Measurements from ENCODE around the gene RBPJL.

DNA sequence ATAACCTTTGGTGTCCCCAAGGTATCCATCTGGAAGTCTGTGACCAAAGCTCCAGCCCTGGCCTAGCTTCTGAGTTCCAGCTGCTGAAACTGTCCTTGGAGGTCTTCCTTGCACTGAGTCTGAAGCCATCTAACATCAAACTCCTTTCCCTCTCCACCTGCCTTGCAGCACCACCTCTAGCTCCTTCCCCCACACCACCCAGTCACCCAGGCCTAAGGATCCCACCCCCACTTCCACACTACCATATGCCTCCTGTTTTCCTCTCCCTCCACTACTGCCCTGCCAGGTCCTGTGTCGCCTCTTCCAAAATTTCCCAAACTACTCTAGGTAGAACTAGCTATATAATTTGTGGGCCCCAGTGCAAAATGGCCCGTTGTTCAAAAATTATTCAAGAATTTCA, 12.3 kb downstream of the RBPJL start:
- TF ChIP-seq, protein P1, sequence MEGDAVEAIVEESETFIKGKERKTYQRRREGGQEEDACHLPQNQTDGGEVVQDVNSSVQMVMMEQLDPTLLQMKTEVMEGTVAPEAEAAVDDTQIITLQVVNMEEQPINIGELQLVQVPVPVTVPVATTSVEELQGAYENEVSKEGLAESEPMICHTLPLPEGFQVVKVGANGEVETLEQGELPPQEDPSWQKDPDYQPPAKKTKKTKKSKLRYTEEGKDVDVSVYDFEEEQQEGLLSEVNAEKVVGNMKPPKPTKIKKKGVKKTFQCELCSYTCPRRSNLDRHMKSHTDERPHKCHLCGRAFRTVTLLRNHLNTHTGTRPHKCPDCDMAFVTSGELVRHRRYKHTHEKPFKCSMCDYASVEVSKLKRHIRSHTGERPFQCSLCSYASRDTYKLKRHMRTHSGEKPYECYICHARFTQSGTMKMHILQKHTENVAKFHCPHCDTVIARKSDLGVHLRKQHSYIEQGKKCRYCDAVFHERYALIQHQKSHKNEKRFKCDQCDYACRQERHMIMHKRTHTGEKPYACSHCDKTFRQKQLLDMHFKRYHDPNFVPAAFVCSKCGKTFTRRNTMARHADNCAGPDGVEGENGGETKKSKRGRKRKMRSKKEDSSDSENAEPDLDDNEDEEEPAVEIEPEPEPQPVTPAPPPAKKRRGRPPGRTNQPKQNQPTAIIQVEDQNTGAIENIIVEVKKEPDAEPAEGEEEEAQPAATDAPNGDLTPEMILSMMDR (IDR thresholded peaks at IDR 0.05; ENCODE audit: poor library complexity) = no peak
- no peak for TF ChIP-seq EZH2 (IDR thresholded peaks at IDR 0.05; ENCODE audit: borderline replicate concordance)
- no peak for TF ChIP-seq EZH2phosphoT487 (IDR thresholded peaks at IDR 0.05; ENCODE audit: low read depth, severe bottlenecking, unreplicated experiment)
